ENCODE results near the gene IFNB1. TPM values are rescaled to one million over a fixed set of nuclear protein-coding genes. Genes with fewer than 3 reads are reported as not detected.

The IFNB1 gene
- total RNA-seq, 1 donor from 2014 or later: not detected

DNA sequence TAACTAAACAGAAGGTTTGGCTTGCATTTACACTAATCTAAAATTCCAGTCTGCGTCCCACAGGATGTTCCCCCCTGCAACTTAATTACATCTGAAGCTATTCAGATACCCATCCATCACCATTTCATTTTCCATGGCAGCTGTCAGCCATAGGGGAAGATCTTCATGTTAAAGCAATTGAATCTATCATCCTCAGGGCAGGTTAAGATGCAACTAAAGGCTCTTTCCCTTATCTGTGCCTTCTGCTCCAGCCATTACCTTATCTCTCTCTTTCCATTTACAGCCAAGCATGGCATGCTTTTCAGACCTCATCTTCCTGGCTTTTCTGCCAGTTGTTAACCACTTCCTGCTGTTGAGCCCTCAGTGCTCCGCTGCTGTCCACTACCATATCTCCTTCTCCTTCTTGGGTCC is 30.5 kb downstream of the IFNB1 start:
- no peak overlapping the region for H3K27ac ChIP-seq
- H3K9me3 ChIP-seq (ENCODE audit: low read depth): no peaks in the 10 kb centered on the region
- H3F3A ChIP-seq (ENCODE audit: low read depth): no peaks in the 10 kb centered on the region
- no peak overlapping the region for H3K4me3 ChIP-seq
- Mint-ChIP-seq H3K27me3 (ENCODE audit: insufficient read depth, low read depth) (peaks cover 4% of the 10 kb centered on the region), H3K27ac (no peak overlapping the region), H3K9me3 (no peaks in the 10 kb centered on the region), H3K4me3 (no peak overlapping the region), H3K36me3 (no peaks in the 10 kb centered on the region), H3K4me1 (no peaks in the 10 kb centered on the region)
- H3K4me2 ChIP-seq: no peak overlapping the region
- no peaks in the 10 kb centered on the region for H3K36me3 ChIP-seq
- H3K79me2 ChIP-seq (ENCODE audit: low read depth): no peaks in the 10 kb centered on the region
- H2AFZ ChIP-seq (replicated peaks): no peak overlapping the region
- no peaks in the 10 kb centered on the region for H4K20me1 ChIP-seq (ENCODE audit: low read depth)
- no peak for DNase-seq (ENCODE audit: low spot score)
- H3K9ac ChIP-seq: no peak overlapping the region
- no peaks in the 10 kb centered on the region for H3K4me1 ChIP-seq
- no peaks in the 10 kb centered on the region for H3K27me3 ChIP-seq
- no peak for TF ChIP-seq EZH2phosphoT487 (IDR thresholded peaks at IDR 0.05)
- TF ChIP-seq, protein P1, sequence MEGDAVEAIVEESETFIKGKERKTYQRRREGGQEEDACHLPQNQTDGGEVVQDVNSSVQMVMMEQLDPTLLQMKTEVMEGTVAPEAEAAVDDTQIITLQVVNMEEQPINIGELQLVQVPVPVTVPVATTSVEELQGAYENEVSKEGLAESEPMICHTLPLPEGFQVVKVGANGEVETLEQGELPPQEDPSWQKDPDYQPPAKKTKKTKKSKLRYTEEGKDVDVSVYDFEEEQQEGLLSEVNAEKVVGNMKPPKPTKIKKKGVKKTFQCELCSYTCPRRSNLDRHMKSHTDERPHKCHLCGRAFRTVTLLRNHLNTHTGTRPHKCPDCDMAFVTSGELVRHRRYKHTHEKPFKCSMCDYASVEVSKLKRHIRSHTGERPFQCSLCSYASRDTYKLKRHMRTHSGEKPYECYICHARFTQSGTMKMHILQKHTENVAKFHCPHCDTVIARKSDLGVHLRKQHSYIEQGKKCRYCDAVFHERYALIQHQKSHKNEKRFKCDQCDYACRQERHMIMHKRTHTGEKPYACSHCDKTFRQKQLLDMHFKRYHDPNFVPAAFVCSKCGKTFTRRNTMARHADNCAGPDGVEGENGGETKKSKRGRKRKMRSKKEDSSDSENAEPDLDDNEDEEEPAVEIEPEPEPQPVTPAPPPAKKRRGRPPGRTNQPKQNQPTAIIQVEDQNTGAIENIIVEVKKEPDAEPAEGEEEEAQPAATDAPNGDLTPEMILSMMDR (IDR thresholded peaks at IDR 0.05): no peak
- no peak for TF ChIP-seq EZH2 (IDR thresholded peaks at IDR 0.05)

DNA sequence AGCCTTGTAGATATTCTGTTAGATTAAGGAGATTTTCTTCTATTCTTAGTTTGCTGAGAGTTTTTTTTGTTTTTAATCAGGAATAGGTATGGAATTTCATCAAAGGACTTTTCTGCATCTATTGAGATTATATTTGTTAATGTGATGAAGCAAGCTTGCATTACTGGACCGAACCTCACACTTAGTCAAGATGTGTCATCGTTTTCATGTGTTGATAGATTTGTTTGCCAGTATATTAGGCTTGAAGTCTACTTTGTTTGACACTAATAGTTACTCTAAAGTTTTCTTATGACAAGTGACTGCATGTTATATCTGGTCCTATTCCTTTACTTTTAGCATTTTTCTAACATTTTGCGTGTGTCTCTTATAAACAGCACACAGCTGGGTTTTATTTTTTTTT is 33.9 kb downstream of the IFNB1 start:
- H3K9ac ChIP-seq: no peak overlapping the region
- no peak for TF ChIP-seq EZH2 (IDR thresholded peaks at IDR 0.05)
- TF ChIP-seq, protein P1 (IDR thresholded peaks at IDR 0.05): no peak
- TF ChIP-seq EZH2phosphoT487 (IDR thresholded peaks at IDR 0.05): no peak
- no peak overlapping the region for H3K4me2 ChIP-seq
- H3K36me3 Mint-ChIP-seq: no peaks in the 10 kb centered on the region
- no peaks in the 10 kb centered on the region for H3K79me2 ChIP-seq (ENCODE audit: low read depth)
- no peaks in the 10 kb centered on the region for H3K36me3 ChIP-seq
- H3K4me3 ChIP-seq: no peak overlapping the region
- H3K27me3 Mint-ChIP-seq (ENCODE audit: insufficient read depth, low read depth): peaks cover 4% of the 10 kb centered on the region
- no peaks in the 10 kb centered on the region for H3K4me1 ChIP-seq
- no peak overlapping the region for H2AFZ ChIP-seq (replicated peaks)
- no peaks in the 10 kb centered on the region for H3F3A ChIP-seq (ENCODE audit: low read depth)
- no peak overlapping the region for H3K27ac Mint-ChIP-seq
- DNase-seq (ENCODE audit: low spot score): no peak
- H3K27me3 ChIP-seq: no peaks in the 10 kb centered on the region
- no peaks in the 10 kb centered on the region for H3K9me3 ChIP-seq (ENCODE audit: low read depth)
- H3K4me3 Mint-ChIP-seq: no peak overlapping the region
- H3K9me3 Mint-ChIP-seq: no peaks in the 10 kb centered on the region
- H3K4me1 Mint-ChIP-seq: no peaks in the 10 kb centered on the region
- no peak overlapping the region for H3K27ac ChIP-seq
- no peaks in the 10 kb centered on the region for H4K20me1 ChIP-seq (ENCODE audit: low read depth)

DNA sequence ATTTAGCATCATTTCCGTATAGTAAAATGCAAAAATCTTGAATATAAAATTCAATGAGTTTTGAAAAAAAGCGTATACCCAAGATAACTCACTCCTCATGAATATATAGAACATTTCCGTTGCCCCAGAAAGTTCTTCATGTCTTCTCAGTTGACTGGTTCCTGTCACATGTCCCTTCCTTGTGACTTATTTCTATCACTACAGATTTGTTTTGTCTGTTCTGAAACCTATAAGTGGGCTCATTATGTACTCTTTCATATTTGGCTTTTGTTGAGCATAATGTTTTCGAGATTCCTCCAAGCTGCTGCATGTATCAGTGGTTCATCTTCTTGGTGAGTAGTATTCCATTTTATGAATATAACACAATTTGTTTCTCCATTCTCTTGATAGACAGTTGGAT is 35.3 kb downstream of the IFNB1 start:
- H3K27ac ChIP-seq: no peak overlapping the region
- H3K4me1 Mint-ChIP-seq: no peaks in the 10 kb centered on the region
- no peak overlapping the region for H3K9ac ChIP-seq
- H3K9me3 ChIP-seq (ENCODE audit: low read depth): no peaks in the 10 kb centered on the region
- H3K9me3 Mint-ChIP-seq: no peaks in the 10 kb centered on the region
- H3F3A ChIP-seq (ENCODE audit: low read depth): peaks cover 1% of the 10 kb centered on the region
- no peak overlapping the region for H3K4me2 ChIP-seq
- H3K4me3 Mint-ChIP-seq: no peak overlapping the region
- H3K4me3 ChIP-seq: no peak overlapping the region
- H3K36me3 ChIP-seq: no peaks in the 10 kb centered on the region
- DNase-seq (ENCODE audit: low spot score): no peak
- TF ChIP-seq, protein P1 (IDR thresholded peaks at IDR 0.05): no peak
- TF ChIP-seq EZH2 (IDR thresholded peaks at IDR 0.05) (no peak), EZH2phosphoT487 (IDR thresholded peaks at IDR 0.05) (no peak)
- no peaks in the 10 kb centered on the region for H3K27me3 Mint-ChIP-seq (ENCODE audit: insufficient read depth, low read depth)
- H3K27me3 ChIP-seq: no peaks in the 10 kb centered on the region
- peaks cover under 1% of the 10 kb centered on the region for H3K4me1 ChIP-seq
- no peaks in the 10 kb centered on the region for H3K79me2 ChIP-seq (ENCODE audit: low read depth)
- no peaks in the 10 kb centered on the region for H3K36me3 Mint-ChIP-seq
- no peak overlapping the region for H3K27ac Mint-ChIP-seq
- H2AFZ ChIP-seq (replicated peaks): no peak overlapping the region
- H4K20me1 ChIP-seq (ENCODE audit: low read depth): no peaks in the 10 kb centered on the region

Data from neural progenitor cell (in vitro differentiated cells).